Activated CD4-positive, alpha-beta T cell treated with anti-CD3 and anti-CD28 coated beads, Interleukin-2, amount 50 U/mL, for 24 hours (primary cell): ENCODE results near the gene AZIN2.
"Not testable (repeated sequence)": the region's sequence is repeated elsewhere in the genome, so short reads cannot be mapped to it uniquely, and the experiment has no call there.

Source experiments
- DNase-seq, 2 donors: peaks; one replicate each; pipeline ENCODE4 v3.0.0-alpha.2; 2020; ENCODE audit warnings: low read depth in 1 of 2, low spot score in 1 of 2

The AZIN2 gene

DNA sequence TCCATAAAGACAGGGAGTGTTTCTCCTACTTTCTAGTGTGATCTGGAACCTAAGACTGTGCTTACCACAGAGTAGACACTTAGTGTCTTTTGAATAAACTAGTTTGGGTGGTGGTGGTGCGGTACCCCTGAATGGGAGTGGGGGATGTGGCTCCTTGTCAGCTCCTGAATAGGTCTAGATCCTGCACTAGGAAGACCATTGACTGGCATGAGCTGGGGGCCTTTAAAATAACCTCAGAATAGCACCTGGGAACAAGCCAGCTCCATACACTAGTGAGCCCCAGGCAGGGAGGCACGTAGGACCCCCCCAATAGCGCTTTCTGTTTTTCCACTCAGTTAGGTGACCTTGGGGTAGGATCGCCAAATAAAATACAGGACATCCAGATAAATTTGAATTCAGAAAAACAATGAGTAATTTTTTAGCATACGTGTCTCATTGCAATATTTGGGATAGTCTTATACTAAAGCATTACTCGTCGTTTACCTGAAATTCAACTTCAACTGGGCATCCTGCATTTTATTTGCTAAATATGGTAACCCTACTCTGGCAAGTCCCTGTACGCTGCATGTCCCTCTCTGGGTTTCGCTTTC lies 45.6 kb downstream of the AZIN2 start:
- no peak for DNase-seq

DNA sequence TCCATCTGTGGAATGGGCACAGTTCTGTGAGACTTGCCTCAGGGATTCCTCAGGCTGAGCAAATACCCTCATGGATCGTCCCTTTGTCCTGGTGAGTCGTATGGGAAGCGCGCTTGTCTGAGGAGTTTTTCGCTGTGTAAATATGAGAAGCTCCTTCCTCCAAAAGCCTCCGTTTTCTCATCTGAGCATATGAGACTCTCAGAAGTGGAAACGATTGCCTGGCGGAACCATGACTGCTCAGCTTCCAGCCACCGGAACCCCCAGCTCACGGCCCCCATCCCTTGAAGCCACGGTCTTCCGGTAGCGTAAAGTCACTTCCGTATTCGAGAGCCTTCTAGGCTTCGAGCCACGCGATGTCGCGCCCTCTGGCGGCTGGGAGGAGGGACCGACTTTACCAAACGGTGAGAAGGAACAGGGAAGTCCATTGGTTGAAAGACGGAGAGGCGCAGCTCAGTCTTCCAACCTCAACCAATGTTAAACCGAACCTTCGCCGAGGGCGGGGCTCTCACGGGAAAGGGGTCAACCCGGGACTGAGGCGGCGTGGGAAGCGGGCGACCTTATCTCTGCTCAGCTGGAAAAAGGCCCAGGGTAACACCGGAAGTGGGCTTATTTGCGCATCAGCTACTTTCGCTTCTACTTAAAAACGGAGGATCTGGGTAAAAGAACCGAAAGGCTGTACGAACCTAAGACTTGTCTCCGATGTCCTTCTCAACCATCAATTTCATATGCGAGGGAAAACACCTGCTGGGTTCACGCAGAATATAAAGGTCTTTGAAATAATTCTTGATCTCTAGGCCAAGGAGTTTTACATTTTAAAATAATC lies 46.3 kb downstream of the AZIN2 start:
- peak; percentile 96 to 99 for DNase-seq

DNA sequence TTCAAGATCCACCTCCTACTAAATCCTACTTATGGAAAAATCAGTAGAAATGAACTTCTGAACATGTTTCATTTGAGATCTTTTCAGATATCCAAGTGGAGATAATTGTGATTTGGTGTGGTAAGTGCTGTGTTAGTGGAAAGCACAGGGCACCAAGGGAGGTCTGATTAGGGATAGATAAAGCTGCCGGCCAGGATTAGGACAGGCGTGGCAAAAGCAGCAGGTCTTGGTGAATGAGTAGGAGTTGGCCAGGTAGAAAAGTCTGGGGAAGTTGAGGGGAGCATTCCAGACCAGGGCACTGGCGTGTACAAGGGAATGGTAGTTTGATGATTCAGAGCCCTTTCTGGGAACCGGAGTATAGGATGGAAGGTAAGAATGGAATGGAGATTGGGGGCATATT lies 47.8 kb downstream of the AZIN2 start:
- DNase-seq: no peak

DNA sequence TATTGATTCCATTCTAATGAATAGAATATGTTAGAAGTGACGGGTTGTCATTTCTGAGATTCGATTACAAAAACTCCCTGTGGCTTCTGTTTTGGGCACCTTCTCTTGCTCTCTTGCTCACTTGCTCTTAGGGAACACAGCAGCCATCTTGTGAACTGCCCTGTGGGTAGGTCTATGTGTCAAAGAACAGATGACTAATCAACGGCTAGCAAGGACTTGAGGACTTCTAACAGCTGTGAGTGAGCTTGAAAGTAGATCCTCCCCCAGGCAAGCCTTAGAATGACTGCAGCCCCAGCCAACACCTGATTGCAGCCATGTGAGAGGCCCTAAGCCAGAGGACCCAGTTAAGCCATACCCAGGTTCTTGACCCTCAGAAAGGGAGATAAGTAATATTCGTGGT lies 49.3 kb downstream of the AZIN2 start:
- DNase-seq: no peak

DNA sequence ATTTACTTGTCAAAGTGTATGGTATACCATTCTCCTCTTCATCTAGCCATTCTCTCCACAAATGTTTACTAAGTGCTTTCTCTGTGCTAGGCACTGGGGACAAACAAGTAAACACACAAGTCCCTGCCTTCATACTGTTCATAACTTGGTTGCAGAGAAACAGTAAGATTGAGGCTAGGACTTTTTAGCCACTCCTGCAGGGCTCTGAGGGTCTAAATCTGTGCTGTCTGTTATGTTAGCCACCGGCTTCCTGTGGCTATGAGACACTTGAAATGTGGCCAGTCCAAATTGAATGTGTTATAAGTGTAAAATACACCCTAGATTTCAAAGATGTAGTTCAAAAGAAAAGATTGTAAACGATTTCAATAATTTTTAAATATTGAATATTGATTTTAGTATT lies 50.2 kb downstream of the AZIN2 start:
- no peak for DNase-seq

DNA sequence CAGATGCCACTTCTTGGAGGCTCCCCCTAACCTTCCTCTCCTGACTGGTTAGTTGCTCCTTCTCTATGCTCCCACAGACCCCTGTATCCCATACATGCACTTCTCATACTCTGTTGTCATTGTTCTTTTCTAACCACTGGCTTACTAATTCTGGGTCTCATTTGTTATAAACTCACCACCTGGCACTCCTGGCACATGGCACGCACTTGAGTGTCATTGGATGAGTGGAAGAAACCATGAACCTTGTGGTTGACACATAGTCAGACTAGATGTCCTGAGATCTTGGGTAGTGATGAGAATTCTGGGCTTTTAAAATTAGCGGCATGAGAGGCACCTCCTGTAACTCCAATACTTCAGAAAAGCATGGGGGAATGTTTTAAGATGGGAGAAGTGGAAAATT lies 51.6 kb downstream of the AZIN2 start:
- DNase-seq: no peak

DNA sequence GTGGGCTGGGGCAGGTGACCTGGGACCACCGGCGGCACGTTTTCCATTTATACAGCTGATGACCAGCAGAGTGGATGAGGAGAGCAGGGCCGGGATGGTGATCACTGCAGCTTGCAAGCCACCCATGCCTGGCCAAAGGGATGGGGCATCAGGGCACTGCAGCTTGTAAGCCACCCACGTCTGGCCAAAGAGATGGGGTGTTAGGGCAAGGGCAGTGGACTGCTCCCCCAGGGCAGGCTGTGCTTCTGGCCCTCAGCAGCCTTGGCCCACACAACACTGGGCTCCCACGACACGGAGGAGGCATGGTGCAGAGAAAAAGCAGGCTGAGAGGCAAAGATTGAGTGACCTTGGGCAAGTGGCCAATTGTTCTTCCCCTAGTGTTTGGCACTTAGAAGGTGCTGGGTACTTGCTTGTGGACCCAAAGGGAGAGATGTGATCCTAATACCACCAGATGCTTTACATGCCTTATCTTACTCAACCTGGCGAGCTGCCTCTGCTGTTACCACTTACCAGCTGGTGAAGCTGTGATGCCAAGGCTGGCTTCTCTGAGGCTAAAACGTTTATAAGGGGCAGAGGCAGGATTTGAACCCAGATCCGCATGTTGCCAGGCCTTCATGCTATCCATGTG lies 52.6 kb downstream of the AZIN2 start:
- DNase-seq: no peak

DNA sequence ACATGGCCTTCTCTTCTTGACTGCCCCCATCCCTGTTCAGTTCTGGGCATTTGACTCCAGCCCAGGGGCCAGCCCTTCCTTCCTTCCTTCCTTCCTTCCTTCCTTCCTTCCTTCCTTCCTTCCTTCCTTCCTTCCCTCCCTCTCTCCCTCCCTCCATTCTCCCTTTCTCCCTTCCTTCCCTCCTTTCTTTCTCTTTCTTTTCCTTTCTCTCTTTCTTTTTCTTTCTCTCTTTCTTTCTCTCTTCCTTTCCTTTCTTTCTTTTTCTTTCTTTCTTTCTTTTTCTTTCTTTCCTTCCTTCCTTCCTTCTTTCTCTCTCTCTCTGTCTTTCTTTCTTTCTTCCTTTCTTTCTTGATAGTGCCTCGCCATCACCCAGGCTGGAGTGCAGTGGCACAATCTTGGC lies 55.1 kb downstream of the AZIN2 start:
- not testable (repeated sequence) for DNase-seq

DNA sequence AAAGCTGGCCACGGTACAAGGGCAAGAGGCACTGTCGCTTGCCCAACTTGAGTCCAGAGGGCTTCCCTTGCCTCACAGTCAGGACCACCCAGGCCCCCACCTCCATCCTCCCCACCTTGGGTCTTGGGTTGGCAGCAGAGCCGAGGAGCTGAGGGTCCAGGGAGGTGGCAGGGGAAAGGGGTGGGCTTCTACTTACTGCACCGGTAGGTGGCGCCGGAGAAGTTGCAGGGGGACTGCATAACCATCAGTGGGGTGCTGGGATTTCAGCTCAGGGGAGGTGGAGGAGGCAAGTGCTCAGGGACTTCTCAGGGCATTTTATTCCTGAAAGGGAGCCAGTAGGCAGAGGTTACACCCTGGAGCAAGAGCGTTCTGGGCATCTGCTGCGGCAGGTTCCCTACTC lies 56.8 kb downstream of the AZIN2 start:
- DNase-seq: no peak

DNA sequence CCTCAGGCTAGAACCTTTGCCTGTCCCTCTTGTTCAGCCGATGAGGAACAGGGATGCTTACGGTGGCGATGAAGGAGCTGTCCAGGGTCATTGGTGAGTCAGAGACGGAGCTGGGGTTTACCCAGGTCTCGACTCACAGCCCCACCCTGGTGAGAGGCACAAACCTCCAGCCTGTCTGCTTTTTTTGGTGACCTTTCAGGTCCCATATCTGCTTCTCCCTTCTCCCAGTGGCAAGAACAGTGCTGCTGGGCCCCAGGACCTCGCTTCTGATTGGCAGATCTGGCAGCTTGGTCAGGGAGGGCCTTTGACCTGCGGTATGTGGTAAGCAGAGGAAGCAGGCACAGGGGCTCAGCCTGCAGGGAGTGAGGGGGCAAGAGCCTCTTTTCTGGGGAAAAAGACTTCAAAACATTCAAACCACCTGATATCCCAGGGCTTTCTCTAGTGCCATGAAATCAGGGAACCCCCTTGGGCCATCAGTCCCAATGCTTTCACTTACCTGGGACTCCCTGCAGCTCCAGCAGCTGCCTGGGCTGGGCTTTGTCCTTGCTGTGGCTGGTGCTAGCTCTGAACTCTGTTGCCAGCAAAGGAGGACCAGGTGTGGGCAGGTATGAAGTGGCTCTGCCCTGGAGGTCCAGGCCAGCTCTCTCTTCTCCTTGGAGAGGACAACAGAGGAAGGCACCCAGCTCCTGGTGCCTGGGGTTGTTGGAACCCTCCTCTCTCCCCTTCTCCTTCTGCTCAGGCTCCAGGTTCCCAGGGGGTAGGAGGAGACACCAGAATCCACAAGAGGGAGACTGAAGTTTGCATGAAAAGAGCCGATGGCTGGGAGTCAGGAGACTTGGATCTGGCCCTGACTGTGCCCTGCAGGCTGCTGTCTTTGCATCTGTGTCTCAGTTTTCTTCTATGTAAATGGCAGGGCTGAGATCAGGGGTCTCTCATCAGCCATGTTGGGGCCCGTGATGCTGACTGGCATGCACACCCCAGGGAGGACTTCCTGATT lies 59.5 kb downstream of the AZIN2 start:
- DNase-seq: no peak

DNA sequence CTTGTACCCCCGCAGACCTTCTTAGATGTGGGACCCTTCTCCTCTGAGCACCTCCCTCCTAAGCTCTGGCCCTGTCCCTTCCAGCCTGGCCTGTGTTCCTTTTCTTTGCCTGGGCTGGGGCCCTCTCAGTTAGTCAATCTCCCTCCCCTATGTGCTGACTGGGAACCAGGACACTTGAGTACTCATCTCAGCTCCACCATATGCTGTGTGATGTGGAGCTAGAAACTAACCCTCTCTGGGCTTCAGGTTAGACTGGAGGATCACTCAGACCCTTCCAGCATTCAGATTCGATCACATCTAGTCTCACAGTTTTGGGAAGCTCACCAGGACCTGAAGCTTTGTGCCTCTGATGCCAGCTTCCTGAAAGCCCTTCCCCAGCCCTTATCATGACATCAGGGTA lies 60.3 kb downstream of the AZIN2 start:
- no peak for DNase-seq

DNA sequence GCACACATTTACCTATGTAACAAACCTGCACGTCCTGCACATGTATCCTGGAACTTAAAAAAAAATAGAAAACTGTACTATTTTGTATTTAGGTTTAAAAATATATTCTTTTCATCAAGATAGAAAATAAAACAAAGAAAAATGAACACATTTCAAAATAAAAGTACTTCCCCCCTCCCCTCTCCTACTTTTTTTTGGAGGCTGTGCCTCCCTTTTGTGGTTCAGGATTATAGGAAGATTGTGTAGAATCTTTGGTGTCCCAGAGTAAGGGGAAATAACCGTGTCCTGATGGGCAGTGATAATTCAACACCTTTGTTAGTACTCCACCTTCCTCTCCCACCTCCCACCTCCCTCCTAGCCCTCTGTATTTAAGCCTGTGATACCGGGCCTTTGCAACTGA lies 60.8 kb downstream of the AZIN2 start:
- DNase-seq: no peak

DNA sequence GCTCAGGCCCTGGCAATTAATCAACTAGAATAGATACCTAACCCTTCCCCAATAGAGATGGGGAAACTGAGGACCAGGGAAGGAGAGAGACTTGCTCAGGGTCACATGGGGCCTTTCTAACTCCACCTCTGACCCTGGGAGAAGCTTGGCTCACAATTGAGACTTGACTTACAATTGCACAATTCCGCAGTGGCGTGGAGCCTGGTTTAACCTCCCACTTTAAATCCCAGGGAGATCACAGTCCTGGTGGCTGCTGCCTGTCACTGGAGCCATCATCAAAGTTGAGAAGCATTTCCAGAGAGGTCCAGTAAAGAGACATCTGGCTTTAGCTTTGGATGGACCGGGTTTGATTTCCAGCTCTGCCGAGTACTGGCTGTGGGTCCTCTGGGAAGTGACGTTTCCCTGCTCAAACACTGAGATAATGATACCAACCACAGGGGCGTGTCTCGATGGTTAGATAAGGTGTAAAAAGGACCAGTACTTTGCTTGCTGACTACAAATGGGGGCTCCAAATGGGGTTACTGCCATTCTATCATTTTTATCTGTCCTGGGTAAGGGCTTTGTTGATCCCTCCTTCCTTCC lies 61.6 kb downstream of the AZIN2 start:
- DNase-seq: no peak

DNA sequence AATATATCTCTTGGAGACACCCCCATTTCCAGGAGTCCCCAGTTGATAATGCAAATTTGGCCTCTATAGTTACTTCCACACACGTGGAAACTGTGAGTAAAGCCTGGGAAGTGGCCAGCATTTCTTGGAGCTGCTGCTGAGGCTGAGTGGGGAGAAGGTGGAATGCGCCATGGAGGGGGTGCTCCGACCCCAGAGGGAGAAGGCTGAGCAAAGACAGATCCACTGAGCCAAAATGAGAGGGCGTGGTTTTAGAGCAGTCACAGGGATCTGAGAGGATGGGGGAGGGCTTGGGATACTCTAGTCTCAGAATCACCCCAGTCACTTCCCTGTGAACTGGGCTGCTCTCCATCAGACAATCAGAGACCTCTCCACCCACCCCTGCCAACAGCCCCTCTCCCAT lies 62.2 kb downstream of the AZIN2 start:
- no peak for DNase-seq

DNA sequence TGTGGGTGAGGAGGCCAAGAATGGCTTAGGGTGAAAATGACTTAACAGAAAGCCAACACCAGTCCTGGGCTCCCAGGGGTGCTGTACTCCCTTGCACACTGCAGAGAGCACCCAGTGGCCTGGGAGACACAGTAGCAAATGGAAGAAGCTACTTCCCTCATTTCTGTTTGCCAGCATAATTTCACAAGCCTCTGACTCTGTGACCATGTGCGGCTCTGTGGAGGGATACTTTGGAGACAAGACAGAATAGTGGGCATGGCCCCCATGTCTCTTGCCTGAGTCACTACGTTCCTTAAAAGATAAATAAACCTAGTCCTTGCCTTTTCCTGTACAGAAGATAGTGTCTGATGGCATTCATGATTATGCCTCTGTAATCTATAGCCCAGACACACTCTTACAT lies 62.7 kb downstream of the AZIN2 start:
- DNase-seq: no peak

DNA sequence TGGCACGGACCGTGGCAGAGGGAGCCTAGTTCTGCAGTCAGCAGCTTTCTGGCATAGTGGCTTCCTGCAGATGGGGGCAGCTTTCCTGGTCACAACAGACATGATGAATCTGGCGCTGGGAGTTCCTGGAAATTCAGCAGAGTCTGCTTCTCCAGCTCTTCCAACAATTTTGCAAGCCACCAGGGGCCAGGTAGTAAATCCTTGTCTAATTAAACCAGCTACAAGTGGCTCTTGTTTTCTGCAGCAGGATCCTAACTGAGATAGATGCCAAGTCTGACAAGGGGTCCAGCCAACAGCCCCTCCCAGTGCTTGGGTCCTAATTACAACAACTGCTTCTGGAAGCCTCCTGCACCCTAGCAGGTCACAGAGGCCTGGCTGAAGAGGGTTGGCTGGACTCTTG lies 65.0 kb downstream of the AZIN2 start:
- no peak for DNase-seq

DNA sequence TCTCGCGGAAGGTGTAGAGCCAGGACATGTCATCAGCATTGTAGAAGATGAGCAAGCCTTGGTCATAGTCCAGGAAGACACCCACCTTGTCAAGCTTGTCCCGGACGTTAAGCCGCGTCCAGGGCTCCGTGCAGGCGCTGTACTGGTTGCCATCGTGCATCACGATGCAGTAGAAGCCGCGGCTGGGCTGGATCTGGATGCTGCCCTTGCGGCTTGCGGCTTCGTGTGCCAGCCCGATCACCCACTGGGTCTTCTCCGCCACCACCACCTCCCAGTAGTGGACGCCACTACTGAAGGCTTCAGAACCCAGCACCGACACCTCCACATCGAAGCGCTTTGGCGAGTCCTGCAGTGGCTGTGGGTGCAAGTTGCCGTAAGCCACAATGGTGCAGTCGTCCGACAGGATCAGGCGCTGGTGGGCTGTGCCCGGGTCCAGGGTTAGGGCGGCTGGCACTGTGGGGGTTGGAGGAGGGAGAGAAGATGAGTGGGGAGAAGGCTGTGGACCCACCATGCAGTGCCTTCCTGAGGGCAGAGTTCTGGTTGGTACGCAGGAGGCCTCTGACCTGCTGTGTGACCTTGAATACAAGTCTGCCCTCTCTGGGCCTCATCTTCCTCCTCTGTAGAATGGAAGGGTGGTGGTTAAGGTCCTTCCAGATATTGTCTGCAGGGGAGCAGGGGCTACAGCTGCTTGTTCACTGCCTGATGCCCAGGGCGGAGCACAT lies 66.5 kb downstream of the AZIN2 start:
- DNase-seq: no peak

DNA sequence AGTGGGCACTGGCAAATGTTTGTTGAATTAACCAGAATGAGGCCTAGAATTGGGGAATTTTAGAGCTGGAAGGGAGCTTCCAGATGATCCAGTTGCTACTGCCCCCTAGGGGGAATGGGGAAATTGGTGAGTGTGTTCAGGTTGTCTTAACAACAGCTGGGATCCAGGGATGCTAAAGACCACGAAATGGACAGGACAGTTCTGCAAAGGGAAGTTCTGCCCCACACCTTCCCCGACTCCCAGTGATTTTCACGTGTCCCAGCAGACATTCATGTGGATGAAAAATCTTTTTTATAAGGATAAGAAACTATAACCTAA lies 67.0 kb downstream of the AZIN2 start:
- no peak for DNase-seq

DNA sequence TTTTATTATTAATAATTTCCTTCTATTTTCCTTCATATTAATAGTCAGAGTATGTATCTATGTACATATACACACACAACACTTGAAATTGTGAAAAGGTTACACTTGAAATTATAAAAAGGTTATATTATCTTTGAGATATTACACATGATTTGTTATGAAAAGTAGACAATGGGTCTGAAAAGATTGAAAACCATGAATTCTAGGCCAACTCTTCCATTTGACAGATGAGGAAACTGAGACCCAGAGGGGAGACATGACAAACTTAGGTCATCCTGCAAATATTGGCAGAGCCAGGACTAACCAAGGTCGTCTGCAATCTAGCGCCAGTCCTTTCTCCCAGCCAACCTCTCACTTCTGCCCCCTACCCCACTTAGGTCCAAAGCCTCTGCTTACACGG lies 67.7 kb downstream of the AZIN2 start:
- no peak for DNase-seq

DNA sequence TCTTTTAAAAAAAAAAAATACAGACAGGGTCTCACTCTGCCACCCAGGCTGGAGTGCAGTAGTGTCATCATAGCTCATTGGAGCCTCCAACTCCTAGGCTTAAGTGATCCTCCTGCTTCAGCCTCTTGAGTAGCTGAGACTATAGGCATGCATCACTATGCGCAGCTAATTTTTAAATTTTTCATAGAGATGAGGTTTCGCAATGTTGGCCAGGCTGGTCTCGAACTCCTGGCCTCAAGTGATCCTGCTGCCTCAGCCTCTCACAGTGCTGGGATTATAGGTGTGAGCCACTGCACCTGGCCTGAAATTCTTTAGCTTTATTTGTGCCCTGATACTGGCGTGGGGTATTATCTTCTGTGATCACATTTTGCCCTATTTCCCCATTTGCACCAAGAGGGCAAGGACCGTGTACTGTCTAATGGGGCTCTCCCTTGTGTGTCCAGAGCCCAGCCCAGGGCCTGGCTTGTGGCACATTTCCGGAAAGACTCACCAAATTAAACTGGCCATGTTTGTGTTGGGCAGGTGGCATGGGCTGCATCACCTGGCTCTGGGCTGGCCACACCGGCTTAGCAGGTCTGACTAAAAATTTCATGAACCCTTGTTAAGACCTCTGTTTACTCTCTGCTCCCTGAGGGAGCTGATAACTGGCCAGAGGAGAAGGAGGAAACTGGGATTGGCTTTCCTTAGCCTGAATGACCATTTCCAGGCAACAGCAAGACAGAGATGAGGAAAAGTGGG lies 68.7 kb downstream of the AZIN2 start:
- DNase-seq: no peak
